Measurements from ENCODE around the gene S1PR1.

Gene S1PR1

DNA sequence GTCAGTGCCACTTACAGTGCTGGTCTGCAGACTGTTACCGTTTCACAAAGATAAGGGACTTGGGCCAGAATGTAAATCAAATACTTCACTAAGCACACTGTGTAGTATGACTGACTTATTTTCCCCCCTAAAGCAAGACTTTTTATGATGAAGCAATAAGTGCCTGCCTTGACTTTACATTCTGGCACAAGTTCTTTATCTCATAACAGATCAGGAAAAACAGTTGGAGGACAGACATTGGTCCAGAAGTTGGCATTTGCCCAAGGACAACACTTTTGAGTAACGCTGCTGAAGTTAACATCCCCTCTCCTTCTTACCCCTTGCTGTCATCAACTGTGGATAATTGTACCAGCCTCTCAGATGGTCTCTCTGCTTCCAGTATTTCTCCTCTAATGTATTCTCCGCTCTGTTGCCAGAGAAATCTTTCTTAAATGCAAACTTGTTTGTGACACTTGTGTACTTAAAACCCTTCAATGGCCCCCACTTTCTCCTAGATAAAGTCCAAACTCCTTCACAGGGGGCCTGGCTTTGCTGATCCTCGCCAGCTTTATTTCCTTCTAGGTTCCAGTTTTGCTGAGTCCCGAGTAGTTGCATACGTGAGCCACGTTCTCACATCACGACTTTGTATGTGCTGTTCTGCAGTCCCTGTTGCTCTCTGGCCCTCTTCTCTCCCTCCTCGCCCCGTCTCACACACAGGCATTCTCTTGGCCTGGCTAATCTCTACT is 45.7 kb downstream of the S1PR1 start:
- no peak for DNase-seq

DNA sequence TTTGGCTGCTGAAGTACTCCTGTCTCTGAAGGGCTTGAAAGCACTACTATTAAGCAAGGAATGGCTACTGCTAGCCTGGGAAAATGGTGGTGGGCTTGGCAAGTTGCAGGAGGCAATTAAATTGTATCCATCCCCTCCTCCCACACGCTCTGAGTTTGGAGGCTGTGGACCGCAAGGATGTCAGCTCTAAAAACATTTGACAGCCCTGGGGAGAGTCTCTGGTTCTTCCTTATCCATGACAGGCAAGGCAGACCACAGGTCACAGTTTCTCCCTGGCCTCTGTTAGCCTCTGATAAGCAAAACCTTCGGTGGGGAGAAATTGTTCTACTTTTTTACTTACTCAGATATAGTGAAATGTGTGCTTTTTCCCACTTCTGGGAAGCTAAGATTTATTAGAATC is 46.6 kb downstream of the S1PR1 start:
- no peak for DNase-seq

DNA sequence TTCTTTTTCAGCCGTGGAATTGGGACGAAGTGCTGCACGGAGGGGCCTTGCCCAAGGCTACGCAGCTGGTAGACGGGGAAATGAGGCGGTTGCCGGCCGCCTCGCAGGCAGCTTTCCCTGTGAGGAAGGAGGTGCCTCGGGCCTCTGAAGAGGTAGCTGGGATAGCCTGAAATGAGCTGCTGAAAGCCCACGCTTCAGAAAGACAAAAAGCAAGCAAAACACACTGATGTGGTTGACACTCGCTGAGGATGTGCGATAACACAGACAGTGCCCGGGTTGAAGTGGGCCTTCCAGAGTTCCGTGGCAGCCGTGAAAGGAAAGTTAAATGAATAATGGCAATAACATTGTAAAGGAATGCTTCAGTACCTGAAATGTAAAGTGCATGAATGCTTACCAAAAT is 47.2 kb downstream of the S1PR1 start:
- no peak for DNase-seq

DNA sequence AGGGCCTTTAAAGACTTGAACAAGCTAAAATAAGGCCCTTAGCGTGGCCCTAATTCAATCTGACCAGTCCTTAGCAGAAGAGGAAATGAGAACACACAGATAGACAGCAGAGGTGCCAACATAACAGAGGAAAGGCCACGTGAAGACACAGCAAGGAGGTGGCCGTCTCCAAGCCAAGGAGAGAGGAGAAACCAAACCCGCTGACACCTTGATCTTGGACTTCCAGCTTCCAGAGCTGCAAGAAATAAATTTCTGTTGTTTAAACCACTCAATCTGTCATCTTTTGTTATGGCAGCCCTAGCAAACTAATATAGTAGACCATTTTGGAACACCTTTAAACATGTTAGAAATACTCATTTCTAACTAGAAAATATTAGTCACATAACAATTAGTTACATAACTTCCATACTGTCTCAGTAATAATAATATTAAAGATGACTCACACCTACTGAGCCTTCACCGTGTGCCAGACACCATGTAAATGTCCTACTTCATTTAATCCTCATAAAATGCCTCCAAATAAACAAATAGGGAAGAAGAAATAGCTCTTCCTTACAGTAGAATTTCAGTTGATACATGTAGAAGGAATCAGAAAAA is 47.9 kb downstream of the S1PR1 start:
- DNase-seq: no peak

DNA sequence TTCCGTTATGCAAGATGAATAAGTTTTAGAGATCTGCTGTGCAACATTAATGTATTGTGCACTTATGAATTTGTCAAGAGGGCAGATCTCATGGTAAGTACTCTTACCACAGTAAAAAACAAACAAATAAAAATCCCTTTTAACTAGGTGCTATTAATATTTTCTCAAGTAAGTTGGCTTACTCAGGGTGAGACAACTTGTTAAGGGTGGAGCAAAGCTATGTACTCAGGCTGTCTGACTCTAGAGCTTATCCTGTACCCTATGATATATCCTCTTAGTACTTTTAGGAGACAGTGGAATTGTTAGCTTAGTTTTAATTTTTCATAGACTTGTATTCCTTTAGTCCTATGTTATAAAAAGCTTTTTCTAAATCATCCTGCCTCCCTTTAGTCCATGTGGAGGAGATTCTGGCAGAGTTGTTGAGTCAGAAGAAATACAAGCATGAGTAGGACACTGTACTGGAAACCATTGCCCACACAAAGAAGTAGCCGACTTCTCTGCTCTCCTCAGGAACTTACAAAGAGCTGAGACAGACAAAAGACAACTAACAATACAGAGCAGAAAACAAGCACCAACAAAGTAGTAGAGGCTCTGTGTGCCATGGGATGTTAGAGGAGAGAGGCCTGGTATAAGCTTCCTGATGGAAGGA is 49.2 kb downstream of the S1PR1 start:
- no peak for DNase-seq

DNA sequence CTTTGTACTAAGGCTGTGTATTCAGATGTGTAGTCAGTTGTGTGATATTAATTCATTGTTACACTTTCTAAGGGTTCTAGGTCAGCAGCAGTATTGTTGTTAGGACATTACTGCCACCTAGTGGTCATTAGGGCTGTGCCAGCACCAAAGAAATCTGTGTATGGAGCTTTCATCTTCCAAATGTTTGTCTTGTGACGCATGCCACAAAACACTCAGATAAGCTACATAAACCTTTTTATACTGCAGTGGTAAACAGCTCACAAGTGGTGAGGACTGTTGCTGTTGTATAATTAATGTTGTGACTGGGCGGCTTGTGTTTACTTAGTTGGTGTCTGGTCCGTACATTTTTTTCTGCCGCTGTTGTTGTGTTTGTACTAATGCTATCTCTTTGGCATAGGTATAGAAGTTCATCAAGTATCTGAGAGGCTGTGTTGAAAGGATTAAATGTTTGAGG is 51.7 kb downstream of the S1PR1 start:
- DNase-seq: peak; percentile 74 to 87

DNA sequence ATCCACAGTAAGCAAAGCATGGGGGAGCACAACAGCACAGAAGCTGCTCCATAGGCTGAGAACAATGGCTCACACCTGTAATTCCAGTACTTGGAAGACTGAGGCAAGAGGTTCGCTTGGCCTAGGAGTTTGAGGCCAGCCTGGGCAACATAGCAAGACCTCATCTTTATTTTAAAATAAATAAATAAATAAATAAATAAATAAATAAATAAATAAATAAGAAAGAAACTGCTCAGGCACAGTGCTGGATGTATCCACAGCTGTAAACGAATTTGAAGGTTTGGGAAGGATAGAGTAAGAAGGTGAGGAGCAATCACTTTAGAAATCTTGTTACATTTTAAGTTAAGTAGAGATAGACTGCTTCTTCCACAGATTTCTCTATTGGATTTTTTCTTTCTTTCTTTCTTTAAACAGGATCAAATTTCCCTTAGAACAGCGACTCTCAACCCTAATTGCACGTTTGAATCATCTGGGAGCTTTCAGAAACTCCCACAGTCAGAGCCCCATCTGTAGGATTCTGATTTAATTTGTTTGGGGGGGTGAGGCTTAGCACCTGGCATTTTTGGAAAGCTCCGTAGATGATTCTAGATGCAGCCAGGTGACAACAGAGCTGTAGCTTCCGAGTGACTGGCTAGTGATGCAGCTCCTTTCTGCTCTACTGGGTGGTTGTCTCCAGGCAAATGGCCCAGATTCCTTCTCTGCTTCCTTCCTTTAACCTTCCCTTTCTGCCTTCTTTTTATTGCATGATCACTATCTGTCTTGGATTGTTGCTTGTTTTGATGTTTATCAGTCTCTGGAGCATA is 53.5 kb downstream of the S1PR1 start:
- DNase-seq: no peak

All from Kasumi-1 (cell line).